GM18505 (cell line): ENCODE measurements around the gene GRIN3A.

Source experiments
- ATAC-seq: cut with Tn5 transposase; IDR thresholded peaks from one replicate; pipeline ENCODE4 v1.9.1; 2021; ENCODE audit not compliant: unreplicated experiment
- POLR2A ChIP-seq: IDR thresholded peaks from 4 replicates; pipeline ENCODE4 v1.6.1; 2011; ENCODE audit warnings: borderline replicate concordance; ENCODE audit not compliant: insufficient read depth, insufficient read length; ENCODE audit errors: extremely low read depth

The GRIN3A gene

GRCh38 chr9:101635473-101635872, 103.0 kb downstream of the GRIN3A start:
- TF ChIP-seq POLR2A: no peak
- no peak for ATAC-seq

- TF ChIP-seq POLR2A: no peak
- ATAC-seq: no peak
Observed at GRCh38 chr9:101634741-101635409, 103.6 kb downstream of the GRIN3A start.

- no peak for ATAC-seq
- no peak for TF ChIP-seq POLR2A
Observed at GRCh38 chr9:101632611-101633010, 105.8 kb downstream of the GRIN3A start.

GRCh38 chr9:101631892-101632291, 106.6 kb downstream of the GRIN3A start:
- no peak for ATAC-seq
- TF ChIP-seq POLR2A: no peak

GRCh38 chr9:101629636-101630035, 108.8 kb downstream of the GRIN3A start:
- ATAC-seq: no peak
- TF ChIP-seq POLR2A: no peak

- TF ChIP-seq POLR2A: no peak
- no peak for ATAC-seq
Observed at GRCh38 chr9:101628173-101628572, 110.3 kb downstream of the GRIN3A start.

- no peak for ATAC-seq
- TF ChIP-seq POLR2A: no peak
Observed at GRCh38 chr9:101626295-101626694, 112.2 kb downstream of the GRIN3A start.

- TF ChIP-seq POLR2A: no peak
- no peak for ATAC-seq
Observed at GRCh38 chr9:101625876-101626275, 112.6 kb downstream of the GRIN3A start.

GRCh38 chr9:101620452-101620851, 118.0 kb downstream of the GRIN3A start:
- TF ChIP-seq POLR2A: no peak
- ATAC-seq: no peak

- ATAC-seq: no peak
- TF ChIP-seq POLR2A: no peak
Observed at GRCh38 chr9:101618698-101619097, 119.7 kb downstream of the GRIN3A start.

- TF ChIP-seq POLR2A: no peak
- no peak for ATAC-seq
Observed at GRCh38 chr9:101605547-101605946, 132.9 kb downstream of the GRIN3A start.

GRCh38 chr9:101604296-101604695, 134.2 kb downstream of the GRIN3A start:
- no peak for ATAC-seq
- TF ChIP-seq POLR2A: no peak

- ATAC-seq: no peak
- no peak for TF ChIP-seq POLR2A
Observed at GRCh38 chr9:101601904-101602765, 136.3 kb downstream of the GRIN3A start.

- no peak for ATAC-seq
- no peak for TF ChIP-seq POLR2A
Observed at GRCh38 chr9:101594796-101595195, 143.7 kb downstream of the GRIN3A start, which contains the start of gene PPP3R2. Gene PPP3R2, minus strand, starts transcription at chr9:101594969. Its CDS starts 48 bp downstream, at chr9:101594921.
